SH-SY5Y (cell line): Measurements from ENCODE around the gene GGPS1.

Experiments
- GATA2 ChIP-seq: IDR thresholded peaks from 2 replicates; pipeline ENCODE4 v1.6.1; 2011; ENCODE audit warnings: mild to moderate bottlenecking, low read depth, low read length
- GATA3 ChIP-seq: IDR thresholded peaks from 2 replicates; pipeline ENCODE4 v1.6.1; 2011; ENCODE audit warnings: low read depth, mild to moderate bottlenecking, low read length, moderate library complexity

DNA sequence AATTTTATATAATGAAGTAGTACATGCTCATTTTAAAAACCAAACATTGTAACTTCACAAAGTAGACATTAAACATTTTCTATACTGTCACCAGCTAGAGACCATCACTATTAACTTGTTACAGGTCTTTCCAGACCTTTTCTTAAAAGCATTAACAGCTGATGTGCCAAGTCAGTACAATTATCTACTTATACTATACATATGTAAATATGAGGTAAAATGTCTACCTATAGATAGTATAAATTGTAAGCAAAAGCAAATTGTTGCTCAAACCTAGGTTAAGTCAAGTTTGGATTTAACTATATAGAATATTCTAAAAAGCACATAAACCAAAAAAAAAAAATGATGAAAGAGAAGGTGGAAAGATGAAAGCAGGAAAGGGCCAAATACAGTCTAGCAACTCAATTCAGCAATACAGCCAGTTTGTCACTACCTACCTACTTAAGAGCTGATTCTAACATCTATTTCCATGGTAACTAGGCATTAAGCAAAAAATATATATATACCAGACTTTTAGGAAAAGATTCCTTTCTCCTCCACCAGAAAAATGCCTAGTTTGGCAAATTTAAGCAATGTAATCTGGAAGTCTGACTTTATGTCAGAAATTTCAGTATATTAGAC is 34.9 kb upstream of the GGPS1 start:
- TF ChIP-seq GATA2: no peak
- TF ChIP-seq GATA3: no peak
